Nephron (organoid): ENCODE measurements around the gene LRIG2.
"Not testable (repeated sequence)": the region's sequence is repeated elsewhere in the genome, so short reads cannot be mapped to it uniquely, and the experiment has no call there.

Experiments used
- H3K27ac Mint-ChIP-seq, 3 experiments: 2 replicates each; pipeline ENCODE4 v1.8.0; 2020; ENCODE audit warnings: mixed read lengths in 3 of 3, mild to moderate bottlenecking in 2 of 3, moderate library complexity in 1 of 3
- H3K27me3 Mint-ChIP-seq: 2 replicates; pipeline ENCODE4 v1.8.0; 2021; ENCODE audit warnings: low read depth, mild to moderate bottlenecking, moderate library complexity, mixed read lengths
- H3K36me3 Mint-ChIP-seq: 2 replicates; pipeline ENCODE4 v1.8.0; 2020; ENCODE audit warnings: low read depth, mixed read lengths
- H3K4me1 Mint-ChIP-seq: 2 replicates; pipeline ENCODE4 v1.8.0; 2020; ENCODE audit warnings: mixed read lengths
- H3K4me3 Mint-ChIP-seq, 3 experiments: 2 replicates each; pipeline ENCODE4 v1.8.0; 2020; ENCODE audit warnings: mild to moderate bottlenecking in 3 of 3, mixed read lengths in 3 of 3, moderate library complexity in 2 of 3
- H3K9me3 Mint-ChIP-seq: 2 replicates; pipeline ENCODE4 v1.8.0; 2020; ENCODE audit warnings: mixed read lengths
- CTCF ChIP-seq, 3 experiments: fragments of 200-600 bp; sonication (generic); IDR thresholded peaks; one replicate each; pipeline ENCODE4 v1.5.0; 2021; ENCODE audit warnings: antibody characterized with exemption in 3 of 3; ENCODE audit not compliant: unreplicated experiment in 3 of 3

The LRIG2 gene

GRCh38 chr1:113141650-113142473 lies 68.9 kb downstream of the LRIG2 start:
- peaks cover 33% of the 10 kb centered on the region for H3K4me1 Mint-ChIP-seq
- H3K36me3 Mint-ChIP-seq = no peaks in the 10 kb centered on the region
- H3K4me3 Mint-ChIP-seq = peak overlapping the region in 1 of 3 experiments; percentile 8
- H3K9me3 Mint-ChIP-seq = no peaks in the 10 kb centered on the region
- peak overlapping the region; percentile 48 to 97 (median 79) for H3K27ac Mint-ChIP-seq
- no peaks in the 10 kb centered on the region for H3K27me3 Mint-ChIP-seq
- TF ChIP-seq CTCF (IDR thresholded peaks at IDR 0.05; ENCODE audit: unreplicated experiment in 3 of 3) = no peak

GRCh38 chr1:113142791-113143190 lies 69.8 kb downstream of the LRIG2 start:
- Mint-ChIP-seq H3K9me3 (no peaks in the 10 kb centered on the region), H3K36me3 (no peaks in the 10 kb centered on the region), H3K27ac (peak overlapping the region in 1 of 3 experiments; percentile 79), H3K4me3 (no peak overlapping the region), H3K4me1 (peaks cover 35% of the 10 kb centered on the region), H3K27me3 (no peaks in the 10 kb centered on the region)
- TF ChIP-seq CTCF (IDR thresholded peaks at IDR 0.05; ENCODE audit: unreplicated experiment in 3 of 3) = no peak

GRCh38 chr1:113146242-113147072 lies 73.5 kb downstream of the LRIG2 start:
- no peak overlapping the region for H3K4me3 Mint-ChIP-seq
- H3K36me3 Mint-ChIP-seq = no peaks in the 10 kb centered on the region
- H3K27me3 Mint-ChIP-seq = no peaks in the 10 kb centered on the region
- H3K27ac Mint-ChIP-seq = peak overlapping the region; percentile 2 to 22 (median 16)
- no peak for TF ChIP-seq CTCF (IDR thresholded peaks at IDR 0.05; ENCODE audit: unreplicated experiment in 3 of 3)
- H3K9me3 Mint-ChIP-seq = no peaks in the 10 kb centered on the region
- H3K4me1 Mint-ChIP-seq = peaks cover 24% of the 10 kb centered on the region

- peak overlapping the region in 2 of 3 experiments; percentile 2 to 16 for H3K27ac Mint-ChIP-seq
- no peaks in the 10 kb centered on the region for H3K9me3 Mint-ChIP-seq
- no peaks in the 10 kb centered on the region for H3K27me3 Mint-ChIP-seq
- peaks cover 17% of the 10 kb centered on the region for H3K4me1 Mint-ChIP-seq
- no peak overlapping the region for H3K4me3 Mint-ChIP-seq
- TF ChIP-seq CTCF (IDR thresholded peaks at IDR 0.05; ENCODE audit: unreplicated experiment in 3 of 3) = no peak
- H3K36me3 Mint-ChIP-seq = no peaks in the 10 kb centered on the region
Measured at GRCh38 chr1:113147073-113147625, 74.2 kb downstream of the LRIG2 start.

- no peaks in the 10 kb centered on the region for H3K36me3 Mint-ChIP-seq
- no peak for TF ChIP-seq CTCF (IDR thresholded peaks at IDR 0.05; ENCODE audit: unreplicated experiment in 3 of 3)
- peaks cover 10% of the 10 kb centered on the region for H3K4me1 Mint-ChIP-seq
- H3K4me3 Mint-ChIP-seq = no peak overlapping the region
- H3K27ac Mint-ChIP-seq = no peak overlapping the region
- no peaks in the 10 kb centered on the region for H3K9me3 Mint-ChIP-seq
- no peaks in the 10 kb centered on the region for H3K27me3 Mint-ChIP-seq
Measured at GRCh38 chr1:113147826-113148225, 74.8 kb downstream of the LRIG2 start.

- not testable (repeated sequence) for H3K4me1 Mint-ChIP-seq, H3K9me3 Mint-ChIP-seq, H3K27ac Mint-ChIP-seq, H3K27me3 Mint-ChIP-seq, H3K4me3 Mint-ChIP-seq, H3K36me3 Mint-ChIP-seq
Measured at GRCh38 chr1:113150494-113150893, 77.5 kb downstream of the LRIG2 start.
